Effector memory CD8-positive, alpha-beta T cell (primary cell): ENCODE results near the gene NKAIN2.

Source experiments
- ATAC-seq: fragments of 150-1000 bp; cut with Tn5 transposase; replicated peaks from 2 replicates; pipeline ENCODE4 v1.10.0; 2021; ENCODE audit warnings: mild to moderate bottlenecking, moderate library complexity
- DNase-seq, 3 experiments: peaks; one replicate each; pipeline ENCODE4 v3.0.0; 2021
- H3K27ac Mint-ChIP-seq, 2 donors: one replicate each; pipeline ENCODE4 v1.8.0; 2022; ENCODE audit warnings: mild to moderate bottlenecking in 2 of 2, mixed read lengths in 2 of 2, moderate library complexity in 2 of 2
- H3K27me3 Mint-ChIP-seq, 2 donors: one replicate each; pipeline ENCODE4 v1.8.0; 2022; ENCODE audit warnings: mixed read lengths in 2 of 2
- H3K36me3 Mint-ChIP-seq: one replicate; pipeline ENCODE4 v1.8.0; 2022; ENCODE audit warnings: mild to moderate bottlenecking, moderate library complexity, mixed read lengths; ENCODE audit not compliant: insufficient read depth
- H3K4me1 Mint-ChIP-seq, 2 donors: one replicate each; pipeline ENCODE4 v1.8.0; 2022; ENCODE audit warnings: low read depth in 2 of 2, mixed read lengths in 2 of 2
- H3K4me3 Mint-ChIP-seq, 2 donors: one replicate each; pipeline ENCODE4 v1.8.0; 2022; ENCODE audit warnings: mild to moderate bottlenecking in 2 of 2, mixed read lengths in 2 of 2, moderate library complexity in 2 of 2
- H3K9me3 Mint-ChIP-seq, 2 donors: one replicate each; pipeline ENCODE4 v1.8.0; 2022; ENCODE audit warnings: mixed read lengths in 2 of 2

Gene NKAIN2

GRCh38 chr6:123794799-123795198, 8.9 kb upstream of the NKAIN2 start:
- Mint-ChIP-seq H3K36me3 (no peaks in the 10 kb centered on the region), H3K4me3 (no peak overlapping the region), H3K27ac (no peak overlapping the region), H3K4me1 (no peaks in the 10 kb centered on the region), H3K9me3 (peaks cover 6 to 7% of the 10 kb centered on the region in 2 donors), H3K27me3 (no peaks in the 10 kb centered on the region)
- no peak for DNase-seq
- no peak for ATAC-seq

- DNase-seq (no peak), ATAC-seq (no peak)
- Mint-ChIP-seq H3K4me1 (peaks cover 0 to 3% of the 10 kb centered on the region in 2 donors), H3K27ac (no peak overlapping the region), H3K27me3 (peaks cover 32 to 40% of the 10 kb centered on the region in 2 donors), H3K9me3 (peaks cover 0 to 7% of the 10 kb centered on the region in 2 donors), H3K4me3 (no peak overlapping the region), H3K36me3 (no peaks in the 10 kb centered on the region)
Observed at GRCh38 chr6:123801067-123801466, 2.6 kb upstream of the NKAIN2 start.

- peaks cover 32 to 40% of the 10 kb centered on the region in 2 donors for H3K27me3 Mint-ChIP-seq
- DNase-seq = no peak
- H3K4me3 Mint-ChIP-seq = peak overlapping the region in 1 of 2 donors; percentile 44
- no peak for ATAC-seq
- no peak overlapping the region for H3K27ac Mint-ChIP-seq
- no peaks in the 10 kb centered on the region for H3K36me3 Mint-ChIP-seq
- peaks cover 0 to 3% of the 10 kb centered on the region in 2 donors for H3K4me1 Mint-ChIP-seq
- peaks cover 0 to 1% of the 10 kb centered on the region in 2 donors for H3K9me3 Mint-ChIP-seq
Observed at GRCh38 chr6:123802351-123802696, 1.3 kb upstream of the NKAIN2 start.

- Mint-ChIP-seq H3K27ac (no peak overlapping the region), H3K9me3 (no peaks in the 10 kb centered on the region), H3K27me3 (peaks cover 32 to 40% of the 10 kb centered on the region in 2 donors), H3K4me1 (peaks cover 0 to 3% of the 10 kb centered on the region in 2 donors), H3K36me3 (no peaks in the 10 kb centered on the region), H3K4me3 (peak overlapping the region; percentile 44 to 48)
- ATAC-seq (no peak), DNase-seq (peak in 2 of 3 experiments; percentile 4 to 6)
Observed at GRCh38 chr6:123802697-123803503, 765 bp upstream of the NKAIN2 start.

GRCh38 chr6:123804014-123804786, 535 bp downstream of the NKAIN2 start:
- H3K27ac Mint-ChIP-seq = no peak overlapping the region
- H3K36me3 Mint-ChIP-seq = no peaks in the 10 kb centered on the region
- peaks cover 32 to 40% of the 10 kb centered on the region in 2 donors for H3K27me3 Mint-ChIP-seq
- H3K4me1 Mint-ChIP-seq = peaks cover 0 to 3% of the 10 kb centered on the region in 2 donors
- ATAC-seq (no peak), DNase-seq (no peak)
- no peaks in the 10 kb centered on the region for H3K9me3 Mint-ChIP-seq
- peak overlapping the region; percentile 34 to 53 for H3K4me3 Mint-ChIP-seq

GRCh38 chr6:123804787-123805540, 1.3 kb downstream of the NKAIN2 start:
- Mint-ChIP-seq H3K4me3 (peak overlapping the region; percentile 34 to 53), H3K4me1 (peaks cover 0 to 3% of the 10 kb centered on the region in 2 donors), H3K9me3 (no peaks in the 10 kb centered on the region), H3K27me3 (peaks cover 32 to 40% of the 10 kb centered on the region in 2 donors), H3K36me3 (no peaks in the 10 kb centered on the region), H3K27ac (no peak overlapping the region)
- DNase-seq (no peak), ATAC-seq (no peak)

- Mint-ChIP-seq H3K36me3 (no peaks in the 10 kb centered on the region), H3K9me3 (no peaks in the 10 kb centered on the region), H3K4me3 (no peak overlapping the region), H3K27ac (no peak overlapping the region), H3K4me1 (peaks cover 0 to 3% of the 10 kb centered on the region in 2 donors), H3K27me3 (peaks cover 32 to 38% of the 10 kb centered on the region in 2 donors)
- ATAC-seq (no peak), DNase-seq (no peak)
Observed at GRCh38 chr6:123805921-123806320, 2.3 kb downstream of the NKAIN2 start.

GRCh38 chr6:123806561-123806960, 2.9 kb downstream of the NKAIN2 start:
- DNase-seq (no peak), ATAC-seq (no peak)
- Mint-ChIP-seq H3K4me3 (no peak overlapping the region), H3K27ac (no peak overlapping the region), H3K36me3 (no peaks in the 10 kb centered on the region), H3K4me1 (peaks cover 0 to 3% of the 10 kb centered on the region in 2 donors), H3K9me3 (no peaks in the 10 kb centered on the region), H3K27me3 (peaks cover 25 to 31% of the 10 kb centered on the region in 2 donors)

- peaks cover 0 to 3% of the 10 kb centered on the region in 2 donors for H3K4me1 Mint-ChIP-seq
- ATAC-seq = no peak
Observed at GRCh38 chr6:123808556-123808955, 4.9 kb downstream of the NKAIN2 start.

GRCh38 chr6:123810214-123810613, 6.5 kb downstream of the NKAIN2 start:
- DNase-seq (no peak), ATAC-seq (no peak)
- Mint-ChIP-seq H3K27me3 (peaks cover 2 to 3% of the 10 kb centered on the region in 2 donors), H3K4me3 (no peak overlapping the region), H3K9me3 (no peaks in the 10 kb centered on the region), H3K27ac (no peak overlapping the region), H3K4me1 (no peaks in the 10 kb centered on the region), H3K36me3 (no peaks in the 10 kb centered on the region)

More at GRCh38 chr6:123808556-123808955, 4.9 kb downstream of the NKAIN2 start:
- DNase-seq = no peak
- H3K36me3 Mint-ChIP-seq = no peaks in the 10 kb centered on the region
- no peaks in the 10 kb centered on the region for H3K9me3 Mint-ChIP-seq
- H3K27ac Mint-ChIP-seq = no peak overlapping the region
- H3K27me3 Mint-ChIP-seq = peaks cover 16 to 20% of the 10 kb centered on the region in 2 donors
- H3K4me3 Mint-ChIP-seq = no peak overlapping the region

GRCh38 chr6:123810948-123811347, 7.3 kb downstream of the NKAIN2 start:
- H3K4me3 Mint-ChIP-seq = no peak overlapping the region
- DNase-seq (no peak), ATAC-seq (no peak)
- peaks cover 0 to under 1% of the 10 kb centered on the region in 2 donors for H3K9me3 Mint-ChIP-seq
- no peak overlapping the region for H3K27ac Mint-ChIP-seq
- H3K27me3 Mint-ChIP-seq = no peaks in the 10 kb centered on the region
- no peaks in the 10 kb centered on the region for H3K36me3 Mint-ChIP-seq
- no peaks in the 10 kb centered on the region for H3K4me1 Mint-ChIP-seq

GRCh38 chr6:123811378-123811777, 7.7 kb downstream of the NKAIN2 start:
- Mint-ChIP-seq H3K27ac (no peak overlapping the region), H3K27me3 (no peaks in the 10 kb centered on the region), H3K4me3 (no peak overlapping the region), H3K4me1 (no peaks in the 10 kb centered on the region), H3K36me3 (no peaks in the 10 kb centered on the region), H3K9me3 (peaks cover 0 to 4% of the 10 kb centered on the region in 2 donors)
- ATAC-seq = no peak
- DNase-seq = no peak

- no peak for DNase-seq
- Mint-ChIP-seq H3K9me3 (peaks cover 0 to 9% of the 10 kb centered on the region in 2 donors), H3K4me1 (no peaks in the 10 kb centered on the region), H3K27me3 (no peaks in the 10 kb centered on the region), H3K4me3 (no peak overlapping the region), H3K36me3 (no peaks in the 10 kb centered on the region), H3K27ac (no peak overlapping the region)
- no peak for ATAC-seq
Observed at GRCh38 chr6:123812621-123813020, 9.0 kb downstream of the NKAIN2 start.
